GM18858 (cell line): ENCODE results near the gene ASB7.
"Not testable (repeated sequence)": the region's sequence is repeated elsewhere in the genome, so short reads cannot be mapped to it uniquely, and the experiment has no call there.

ENCODE experiments used
- ATAC-seq: cut with Tn5 transposase; IDR thresholded peaks from one replicate; pipeline ENCODE4 v1.9.1; 2021; ENCODE audit not compliant: unreplicated experiment

Gene ASB7

GRCh38 chr15:100602064-100602822 lies at the start of gene ASB7, which contains the start of gene LINS1:
ASB7 (plus strand) TSS chr15:100602589; CDS start chr15:100612217, 9,628 bp downstream.
LINS1 (minus strand) TSS chr15:100602184; CDS start chr15:100580842, 21,342 bp downstream.
- ATAC-seq = peak; percentile 82

- no peak for ATAC-seq
Observed at GRCh38 chr15:100553468-100553867, 48.9 kb upstream of the ASB7 start.

GRCh38 chr15:100558771-100559254 lies 43.6 kb upstream of the ASB7 start:
- ATAC-seq = no peak

- ATAC-seq = no peak
Observed at GRCh38 chr15:100559330-100559729, 43.1 kb upstream of the ASB7 start.

DNA sequence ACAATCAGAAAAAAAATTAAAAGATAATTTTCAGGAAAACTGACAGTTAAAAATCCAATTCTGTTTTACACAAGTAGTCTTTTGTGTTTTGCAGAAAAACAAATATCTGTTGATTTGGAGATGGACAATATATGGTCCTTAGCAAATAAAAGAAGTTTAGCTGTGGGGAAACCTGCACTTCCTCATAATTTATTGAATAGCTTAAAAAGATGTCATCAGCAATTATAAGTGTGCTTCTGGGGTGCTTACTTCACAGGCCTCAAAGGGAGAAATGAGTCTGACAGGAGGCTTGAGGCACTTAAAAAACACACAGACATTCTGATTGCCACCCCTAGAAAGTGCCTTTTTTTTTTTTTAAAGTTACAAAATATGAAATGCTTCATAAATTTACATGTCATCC lies 42.1 kb upstream of the ASB7 start:
- no peak for ATAC-seq

DNA sequence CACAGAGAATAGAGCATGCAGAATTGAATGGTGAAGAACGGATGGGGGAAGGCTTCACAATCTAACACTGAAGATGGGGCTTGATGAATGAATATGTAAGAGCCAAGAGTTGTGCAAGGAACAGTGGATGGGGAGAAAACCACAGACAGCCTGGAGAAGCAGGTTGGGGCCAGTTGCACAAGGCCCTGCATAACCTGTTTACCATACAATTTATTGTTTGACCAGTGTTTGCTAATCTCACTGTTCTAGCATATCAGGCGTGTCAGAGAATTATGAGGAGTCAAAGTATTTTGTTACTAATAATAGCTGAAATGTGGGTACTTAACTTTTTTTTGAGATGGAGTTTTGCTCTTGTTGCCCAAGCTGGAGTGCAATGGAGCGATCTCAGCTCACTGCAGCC lies 36.8 kb upstream of the ASB7 start:
- ATAC-seq = no peak

GRCh38 chr15:100566850-100567628 lies 35.4 kb upstream of the ASB7 start:
- no peak for ATAC-seq

GRCh38 chr15:100569391-100569790 lies 33.0 kb upstream of the ASB7 start:
- no peak for ATAC-seq

DNA sequence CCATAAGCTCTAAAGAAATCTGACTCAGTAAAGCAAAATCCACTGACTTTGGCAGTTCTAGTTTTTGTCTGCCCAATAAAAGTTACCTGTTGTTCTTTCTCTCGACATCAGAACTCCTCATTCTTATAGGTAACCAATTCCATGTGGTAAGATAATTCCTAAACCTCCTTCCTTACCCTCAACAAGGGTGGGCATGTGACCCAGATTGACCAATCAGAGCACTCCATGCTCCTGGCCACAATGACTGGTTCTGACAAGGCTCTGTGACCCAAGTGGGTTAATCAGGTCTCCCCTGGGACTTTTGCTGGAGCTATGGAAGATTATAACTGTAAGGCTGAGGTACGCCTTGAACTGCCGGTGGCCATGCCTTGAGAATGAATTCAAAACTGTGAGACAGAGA lies 32.1 kb upstream of the ASB7 start:
- peak; percentile 16 for ATAC-seq

DNA sequence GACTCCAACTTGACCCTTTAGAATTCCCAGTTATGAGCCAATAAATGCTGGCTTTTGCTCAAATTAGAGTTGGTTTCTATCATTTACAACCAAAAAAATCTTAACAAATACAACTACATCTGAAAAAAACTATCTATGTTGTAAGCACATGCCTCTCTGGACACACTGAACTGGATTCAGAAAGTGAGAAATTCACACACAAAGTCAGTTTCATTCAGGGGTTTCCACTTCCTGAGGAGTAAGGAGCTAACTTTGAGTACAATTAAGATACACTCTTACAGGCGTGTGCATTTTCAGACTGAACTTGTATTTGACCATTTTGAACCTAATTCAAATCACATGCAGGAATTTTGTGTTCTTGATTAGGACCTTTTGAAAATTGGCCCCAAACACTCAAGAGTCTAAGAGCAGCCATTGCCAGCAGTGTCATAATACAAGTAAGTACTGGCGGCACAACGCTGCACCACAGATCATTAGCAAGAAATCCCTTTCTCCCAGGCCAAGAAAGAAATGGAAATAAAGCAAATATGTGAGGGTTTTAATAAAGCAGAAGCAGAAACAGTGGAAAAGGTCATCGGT lies 31.6 kb upstream of the ASB7 start:
- peak; percentile 84 for ATAC-seq

- no peak for ATAC-seq
Observed at GRCh38 chr15:100571592-100572167, 30.7 kb upstream of the ASB7 start.

DNA sequence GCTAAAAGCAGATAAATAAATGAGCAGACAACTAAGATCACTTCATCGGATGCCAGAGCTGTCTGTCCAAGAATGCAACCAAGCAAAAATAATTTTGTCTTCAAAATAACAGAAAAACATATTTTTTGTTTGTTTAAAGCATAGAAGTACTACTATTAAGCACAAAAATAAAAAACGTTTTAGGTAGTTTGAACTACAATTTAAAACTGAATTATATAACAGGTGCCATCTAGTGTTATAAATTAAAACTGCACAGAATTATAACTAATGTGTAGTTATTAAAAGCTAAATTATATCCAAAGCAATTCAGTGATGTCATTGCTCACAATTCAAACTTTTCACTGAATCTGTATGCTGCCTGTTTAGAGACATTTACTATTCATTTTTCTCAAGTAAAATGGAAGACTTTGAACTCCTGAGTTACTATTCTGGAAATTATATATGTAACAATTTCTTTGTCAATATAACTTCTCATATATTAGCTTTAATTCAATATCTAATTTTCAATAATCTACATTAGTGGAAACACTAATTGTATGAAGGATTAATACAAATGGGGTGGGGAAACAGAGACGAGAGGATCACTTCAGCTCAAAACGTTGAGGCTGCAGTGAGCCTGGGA lies 29.9 kb upstream of the ASB7 start:
- ATAC-seq = no peak

- no peak for ATAC-seq
Observed at GRCh38 chr15:100573526-100573925, 28.9 kb upstream of the ASB7 start.

DNA sequence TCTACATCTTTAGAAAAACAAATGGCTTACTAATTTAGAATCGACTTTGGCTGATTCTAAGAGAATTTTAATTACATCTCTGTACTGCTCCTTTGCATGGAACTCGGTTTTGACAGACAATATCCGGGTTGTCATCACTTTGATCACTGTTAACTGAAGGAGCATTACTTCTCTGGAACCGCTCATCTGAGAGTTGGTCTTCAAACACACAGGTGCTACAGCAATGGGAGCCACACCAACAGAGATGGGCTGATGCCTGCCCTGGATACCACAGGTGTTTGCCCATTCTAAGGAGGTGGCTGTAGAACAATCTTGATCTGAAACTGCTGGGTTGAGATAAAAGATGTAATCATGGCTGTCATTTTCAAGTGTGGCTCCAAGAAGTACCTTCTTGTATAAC lies 22.0 kb upstream of the ASB7 start:
- no peak for ATAC-seq

GRCh38 chr15:100588638-100589242 lies 13.6 kb upstream of the ASB7 start:
- ATAC-seq = no peak

- not testable (repeated sequence) for ATAC-seq
Observed at GRCh38 chr15:100591163-100591562, 11.2 kb upstream of the ASB7 start.

GRCh38 chr15:100591835-100592234 lies 10.6 kb upstream of the ASB7 start:
- ATAC-seq = no peak

GRCh38 chr15:100592898-100593297 lies 9.5 kb upstream of the ASB7 start:
- ATAC-seq = no peak

GRCh38 chr15:100593431-100593830 lies 9.0 kb upstream of the ASB7 start:
- ATAC-seq = no peak

DNA sequence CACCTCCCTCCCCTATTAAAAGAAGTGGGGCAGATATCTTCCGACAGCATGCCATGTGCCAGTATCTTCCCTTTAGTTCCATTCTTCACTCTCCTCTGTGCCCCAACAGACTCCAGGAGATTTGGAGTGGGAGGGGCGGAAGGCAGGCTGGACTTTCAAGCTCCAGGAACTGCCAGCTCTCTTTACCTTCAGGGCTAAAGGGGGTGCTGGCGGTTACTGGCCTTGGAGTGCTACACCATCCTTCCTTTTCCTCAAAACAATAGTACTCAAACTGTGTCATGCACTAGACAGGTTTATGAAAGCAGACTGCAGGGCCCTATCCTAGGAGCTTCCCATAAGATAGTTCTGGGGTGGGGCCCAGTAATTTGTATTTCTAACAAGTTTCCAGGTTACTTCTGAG lies 6.4 kb upstream of the ASB7 start:
- no peak for ATAC-seq
